ENCODE measurements around the gene PHOSPHO1.

The PHOSPHO1 gene

GRCh38 chr17:49201481-49201927 is 29.1 kb downstream of the PHOSPHO1 start:
- Histone ChIP-seq H3K27me3 (ENCODE audit: control insufficient read depth, insufficient read depth, low read length) (no peaks in the 10 kb centered on the region), H3K36me3 (ENCODE audit: control insufficient read depth, insufficient read depth, low read length) (no peaks in the 10 kb centered on the region), H3K27ac (ENCODE audit: low read depth, low read length) (no peak overlapping the region), H3K9me3 (ENCODE audit: control insufficient read depth, insufficient read depth, low read length) (no peaks in the 10 kb centered on the region), H3K4me1 (ENCODE audit: control insufficient read depth, insufficient read depth, low read length) (no peaks in the 10 kb centered on the region), H3K9ac (ENCODE audit: low read depth, low read length) (no peak overlapping the region), H3K4me3 (ENCODE audit: low read depth, low read length) (no peak overlapping the region)

GRCh38 chr17:49200423-49201083 is 30.0 kb downstream of the PHOSPHO1 start:
- Histone ChIP-seq H3K9ac (ENCODE audit: low read depth, low read length) (no peak overlapping the region), H3K4me3 (ENCODE audit: low read depth, low read length) (no peak overlapping the region), H3K36me3 (ENCODE audit: control insufficient read depth, insufficient read depth, low read length) (no peaks in the 10 kb centered on the region), H3K27me3 (ENCODE audit: control insufficient read depth, insufficient read depth, low read length) (no peaks in the 10 kb centered on the region), H3K4me1 (ENCODE audit: control insufficient read depth, insufficient read depth, low read length) (no peaks in the 10 kb centered on the region), H3K9me3 (ENCODE audit: control insufficient read depth, insufficient read depth, low read length) (no peaks in the 10 kb centered on the region), H3K27ac (ENCODE audit: low read depth, low read length) (no peak overlapping the region)

GRCh38 chr17:49198211-49198610 is 32.4 kb downstream of the PHOSPHO1 start:
- H3K36me3 ChIP-seq (ENCODE audit: control insufficient read depth, insufficient read depth, low read length) = no peaks in the 10 kb centered on the region
- H3K27me3 ChIP-seq (ENCODE audit: control insufficient read depth, insufficient read depth, low read length) = no peaks in the 10 kb centered on the region
- no peaks in the 10 kb centered on the region for H3K4me1 ChIP-seq (ENCODE audit: control insufficient read depth, insufficient read depth, low read length)

GRCh38 chr17:49197346-49197998 is 33.1 kb downstream of the PHOSPHO1 start:
- Histone ChIP-seq H3K4me3 (ENCODE audit: low read depth, low read length) (no peak overlapping the region), H3K27ac (ENCODE audit: low read depth, low read length) (no peak overlapping the region), H3K27me3 (ENCODE audit: control insufficient read depth, insufficient read depth, low read length) (no peaks in the 10 kb centered on the region), H3K9me3 (ENCODE audit: control insufficient read depth, insufficient read depth, low read length) (no peaks in the 10 kb centered on the region), H3K36me3 (ENCODE audit: control insufficient read depth, insufficient read depth, low read length) (no peaks in the 10 kb centered on the region), H3K4me1 (ENCODE audit: control insufficient read depth, insufficient read depth, low read length) (no peaks in the 10 kb centered on the region), H3K9ac (ENCODE audit: low read depth, low read length) (no peak overlapping the region)

More at GRCh38 chr17:49198211-49198610, 32.4 kb downstream of the PHOSPHO1 start:
- Histone ChIP-seq H3K9me3 (ENCODE audit: control insufficient read depth, insufficient read depth, low read length) (no peaks in the 10 kb centered on the region), H3K4me3 (ENCODE audit: low read depth, low read length) (no peak overlapping the region), H3K27ac (ENCODE audit: low read depth, low read length) (no peak overlapping the region), H3K9ac (ENCODE audit: low read depth, low read length) (no peak overlapping the region)

GRCh38 chr17:49196520-49196919 is 34.1 kb downstream of the PHOSPHO1 start:
- Histone ChIP-seq H3K9me3 (ENCODE audit: control insufficient read depth, insufficient read depth, low read length) (no peaks in the 10 kb centered on the region), H3K4me3 (ENCODE audit: low read depth, low read length) (no peak overlapping the region), H3K36me3 (ENCODE audit: control insufficient read depth, insufficient read depth, low read length) (no peaks in the 10 kb centered on the region), H3K27ac (ENCODE audit: low read depth, low read length) (no peak overlapping the region), H3K4me1 (ENCODE audit: control insufficient read depth, insufficient read depth, low read length) (no peaks in the 10 kb centered on the region), H3K27me3 (ENCODE audit: control insufficient read depth, insufficient read depth, low read length) (no peaks in the 10 kb centered on the region), H3K9ac (ENCODE audit: low read depth, low read length) (no peak overlapping the region)

- no peaks in the 10 kb centered on the region for H3K36me3 ChIP-seq (ENCODE audit: control insufficient read depth, insufficient read depth, low read length)
- no peaks in the 10 kb centered on the region for H3K27me3 ChIP-seq (ENCODE audit: control insufficient read depth, insufficient read depth, low read length)
- no peaks in the 10 kb centered on the region for H3K4me1 ChIP-seq (ENCODE audit: control insufficient read depth, insufficient read depth, low read length)
- H3K9me3 ChIP-seq (ENCODE audit: control insufficient read depth, insufficient read depth, low read length) = no peaks in the 10 kb centered on the region
- no peak overlapping the region for H3K27ac ChIP-seq (ENCODE audit: low read depth, low read length)
- no peak overlapping the region for H3K4me3 ChIP-seq (ENCODE audit: low read depth, low read length)
- H3K9ac ChIP-seq (ENCODE audit: low read depth, low read length) = no peak overlapping the region
Measured at GRCh38 chr17:49195751-49196150, 34.8 kb downstream of the PHOSPHO1 start.

- H3K9ac ChIP-seq (ENCODE audit: low read depth, low read length) = no peak overlapping the region
- no peaks in the 10 kb centered on the region for H3K27me3 ChIP-seq (ENCODE audit: control insufficient read depth, insufficient read depth, low read length)
- H3K27ac ChIP-seq (ENCODE audit: low read depth, low read length) = no peak overlapping the region
- H3K4me1 ChIP-seq (ENCODE audit: control insufficient read depth, insufficient read depth, low read length) = no peaks in the 10 kb centered on the region
- peak overlapping the region; percentile 81 for H3K4me3 ChIP-seq (ENCODE audit: low read depth, low read length)
- H3K36me3 ChIP-seq (ENCODE audit: control insufficient read depth, insufficient read depth, low read length) = no peaks in the 10 kb centered on the region
- no peaks in the 10 kb centered on the region for H3K9me3 ChIP-seq (ENCODE audit: control insufficient read depth, insufficient read depth, low read length)
Measured at GRCh38 chr17:49194297-49194607, 36.3 kb downstream of the PHOSPHO1 start.

GRCh38 chr17:49193513-49194296 is 36.9 kb downstream of the PHOSPHO1 start:
- peak overlapping the region; percentile 26 for H3K9ac ChIP-seq (ENCODE audit: low read depth, low read length)
- peak overlapping the region; percentile 60 for H3K27ac ChIP-seq (ENCODE audit: low read depth, low read length)
- peak overlapping the region; percentile 81 for H3K4me3 ChIP-seq (ENCODE audit: low read depth, low read length)
- no peaks in the 10 kb centered on the region for H3K36me3 ChIP-seq (ENCODE audit: control insufficient read depth, insufficient read depth, low read length)
- no peaks in the 10 kb centered on the region for H3K4me1 ChIP-seq (ENCODE audit: control insufficient read depth, insufficient read depth, low read length)
- H3K27me3 ChIP-seq (ENCODE audit: control insufficient read depth, insufficient read depth, low read length) = no peaks in the 10 kb centered on the region
- H3K9me3 ChIP-seq (ENCODE audit: control insufficient read depth, insufficient read depth, low read length) = no peaks in the 10 kb centered on the region

- H3K9me3 ChIP-seq (ENCODE audit: control insufficient read depth, insufficient read depth, low read length) = no peaks in the 10 kb centered on the region
- H3K4me3 ChIP-seq (ENCODE audit: low read depth, low read length) = peak overlapping the region; percentile 81
- peak overlapping the region; percentile 83 for H3K9ac ChIP-seq (ENCODE audit: low read depth, low read length)
- no peaks in the 10 kb centered on the region for H3K27me3 ChIP-seq (ENCODE audit: control insufficient read depth, insufficient read depth, low read length)
- H3K4me1 ChIP-seq (ENCODE audit: control insufficient read depth, insufficient read depth, low read length) = no peaks in the 10 kb centered on the region
- H3K27ac ChIP-seq (ENCODE audit: low read depth, low read length) = peak overlapping the region; percentile 84
- H3K36me3 ChIP-seq (ENCODE audit: control insufficient read depth, insufficient read depth, low read length) = no peaks in the 10 kb centered on the region
Measured at GRCh38 chr17:49191917-49192741, 38.5 kb downstream of the PHOSPHO1 start.

- peak overlapping the region; percentile 83 for H3K9ac ChIP-seq (ENCODE audit: low read depth, low read length)
- H3K27me3 ChIP-seq (ENCODE audit: control insufficient read depth, insufficient read depth, low read length) = no peaks in the 10 kb centered on the region
- H3K9me3 ChIP-seq (ENCODE audit: control insufficient read depth, insufficient read depth, low read length) = no peaks in the 10 kb centered on the region
- H3K4me3 ChIP-seq (ENCODE audit: low read depth, low read length) = peak overlapping the region; percentile 81
- no peaks in the 10 kb centered on the region for H3K4me1 ChIP-seq (ENCODE audit: control insufficient read depth, insufficient read depth, low read length)
- H3K27ac ChIP-seq (ENCODE audit: low read depth, low read length) = peak overlapping the region; percentile 84
- H3K36me3 ChIP-seq (ENCODE audit: control insufficient read depth, insufficient read depth, low read length) = no peaks in the 10 kb centered on the region
Measured at GRCh38 chr17:49191409-49191916, 39.1 kb downstream of the PHOSPHO1 start.

All from HUES48 (cell line).